HepG2 (cell line): Measurements from ENCODE around the gene AGAP3. TPM values are rescaled to one million over a fixed set of nuclear protein-coding genes. Genes with fewer than 3 reads are reported as not detected.

Source experiments
- FOSL2 ChIP-seq: sonication (generic); formaldehyde crosslinking; IDR thresholded peaks from 2 replicates; pipeline ENCODE4 v1.4.0; 2020; ENCODE audit warnings: missing genetic modification reagents
- MAFG ChIP-seq: sonication (generic); formaldehyde crosslinking; IDR thresholded peaks from 2 replicates; pipeline ENCODE4 v1.5.1; 2020; ENCODE audit warnings: mild to moderate bottlenecking, missing genetic modification reagents
- MYNN ChIP-seq: sonication (generic); formaldehyde crosslinking; IDR thresholded peaks from 2 replicates; pipeline ENCODE4 v1.4.0; 2020; ENCODE audit warnings: mild to moderate bottlenecking, low read depth, missing genetic modification reagents
- PHF21A ChIP-seq: sonication (generic); formaldehyde crosslinking; IDR thresholded peaks from 2 replicates; pipeline ENCODE4 v1.5.0; 2020; ENCODE audit warnings: mild to moderate bottlenecking, missing genetic modification reagents
- PREB ChIP-seq: sonication (generic); formaldehyde crosslinking; IDR thresholded peaks from 2 replicates; pipeline ENCODE4 v1.4.0; 2020; ENCODE audit warnings: missing genetic modification reagents
- ZBTB46 ChIP-seq: sonication (generic); formaldehyde crosslinking; IDR thresholded peaks from 2 replicates; pipeline ENCODE4 v1.4.0; 2020; ENCODE audit warnings: mild to moderate bottlenecking, missing genetic modification reagents, borderline replicate concordance
- ZNF33B ChIP-seq: sonication (generic); formaldehyde crosslinking; IDR thresholded peaks from 2 replicates; pipeline ENCODE4 v1.5.1; 2020; ENCODE audit warnings: mild to moderate bottlenecking, missing genetic modification reagents
- ZNF574 ChIP-seq: sonication (generic); formaldehyde crosslinking; IDR thresholded peaks from 2 replicates; pipeline ENCODE4 v1.4.0; 2020; ENCODE audit warnings: missing genetic modification reagents
- polyA plus RNA-seq, 8 experiments: library from polyadenylated mRNA; depleted of rRNA in 3 of 8; stranded (reverse) in 7 of 8; unstranded in 1 of 8; fragments of >200 nt; fragmentation: Illumina TruSeq in 4 of 8; extraction: Trizol in 4 of 8; gene quantifications; 2 replicates each; pipeline versions ENCODE4 v1.2.1 to v1.2.3, GENCODE V29; 2011 to 2016; ENCODE audit warnings: low read depth in 4 of 8, missing spikeins in 1 of 8, mixed read lengths in 1 of 8; ENCODE audit not compliant: insufficient read depth in 1 of 8
- total RNA-seq, 5 experiments: library from RNA; depleted of rRNA; stranded (reverse); fragments of >200 nt; fragmentation: Illumina TruSeq; extraction: Trizol; gene quantifications; 2 replicates each; pipeline ENCODE4 v1.2.3, GENCODE V29; 2016; ENCODE audit warnings: low read depth in 1 of 5
- TF ChIP-seq, protein P1 (sequence below): IDR thresholded peaks from 2 replicates; pipeline ENCODE4 v1.4.0; 2020; ENCODE audit warnings: mild to moderate bottlenecking, missing genetic modification reagents

Gene AGAP3
- total and polyA plus RNA-seq, 2 of the 13 experiments (the other 11 are each of a cell fraction or from before 2014, with no cell fraction given) = 31.3 to 61.4 TPM

- 0 out of 2 replicates have a peak, but pooled peaks have one; percentile 43 for TF ChIP-seq ZNF33B (CRISPR knock-in tag)
- TF ChIP-seq, protein P1, sequence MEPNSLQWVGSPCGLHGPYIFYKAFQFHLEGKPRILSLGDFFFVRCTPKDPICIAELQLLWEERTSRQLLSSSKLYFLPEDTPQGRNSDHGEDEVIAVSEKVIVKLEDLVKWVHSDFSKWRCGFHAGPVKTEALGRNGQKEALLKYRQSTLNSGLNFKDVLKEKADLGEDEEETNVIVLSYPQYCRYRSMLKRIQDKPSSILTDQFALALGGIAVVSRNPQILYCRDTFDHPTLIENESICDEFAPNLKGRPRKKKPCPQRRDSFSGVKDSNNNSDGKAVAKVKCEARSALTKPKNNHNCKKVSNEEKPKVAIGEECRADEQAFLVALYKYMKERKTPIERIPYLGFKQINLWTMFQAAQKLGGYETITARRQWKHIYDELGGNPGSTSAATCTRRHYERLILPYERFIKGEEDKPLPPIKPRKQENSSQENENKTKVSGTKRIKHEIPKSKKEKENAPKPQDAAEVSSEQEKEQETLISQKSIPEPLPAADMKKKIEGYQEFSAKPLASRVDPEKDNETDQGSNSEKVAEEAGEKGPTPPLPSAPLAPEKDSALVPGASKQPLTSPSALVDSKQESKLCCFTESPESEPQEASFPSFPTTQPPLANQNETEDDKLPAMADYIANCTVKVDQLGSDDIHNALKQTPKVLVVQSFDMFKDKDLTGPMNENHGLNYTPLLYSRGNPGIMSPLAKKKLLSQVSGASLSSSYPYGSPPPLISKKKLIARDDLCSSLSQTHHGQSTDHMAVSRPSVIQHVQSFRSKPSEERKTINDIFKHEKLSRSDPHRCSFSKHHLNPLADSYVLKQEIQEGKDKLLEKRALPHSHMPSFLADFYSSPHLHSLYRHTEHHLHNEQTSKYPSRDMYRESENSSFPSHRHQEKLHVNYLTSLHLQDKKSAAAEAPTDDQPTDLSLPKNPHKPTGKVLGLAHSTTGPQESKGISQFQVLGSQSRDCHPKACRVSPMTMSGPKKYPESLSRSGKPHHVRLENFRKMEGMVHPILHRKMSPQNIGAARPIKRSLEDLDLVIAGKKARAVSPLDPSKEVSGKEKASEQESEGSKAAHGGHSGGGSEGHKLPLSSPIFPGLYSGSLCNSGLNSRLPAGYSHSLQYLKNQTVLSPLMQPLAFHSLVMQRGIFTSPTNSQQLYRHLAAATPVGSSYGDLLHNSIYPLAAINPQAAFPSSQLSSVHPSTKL (CRISPR knock-in tag) = peak; percentile 43; the same call in 1 of the 2 replicates
- no peak for TF ChIP-seq PHF21A
- peak; percentile 53 for TF ChIP-seq FOSL2 (CRISPR knock-in tag)
- TF ChIP-seq ZNF574 (CRISPR knock-in tag) = peak; percentile 63
- no peak for TF ChIP-seq PREB
- no peak for TF ChIP-seq MAFG (CRISPR knock-in tag)
- no peak for TF ChIP-seq MYNN (CRISPR knock-in tag)
- no peak for TF ChIP-seq ZBTB46
Measured at GRCh38 chr7:151172273-151173141, 86.2 kb downstream of the AGAP3 start (continued).
